ENCODE measurements around the gene ANKRD45.
"Not testable (repeated sequence)": the region's sequence is repeated elsewhere in the genome, so short reads cannot be mapped to it uniquely, and the experiment has no call there.

The ANKRD45 gene

GRCh38 chr1:173572201-173572873 lies 97.3 kb downstream of the ANKRD45 start:
- DNase-seq (ENCODE audit: low spot score): no peak

DNA sequence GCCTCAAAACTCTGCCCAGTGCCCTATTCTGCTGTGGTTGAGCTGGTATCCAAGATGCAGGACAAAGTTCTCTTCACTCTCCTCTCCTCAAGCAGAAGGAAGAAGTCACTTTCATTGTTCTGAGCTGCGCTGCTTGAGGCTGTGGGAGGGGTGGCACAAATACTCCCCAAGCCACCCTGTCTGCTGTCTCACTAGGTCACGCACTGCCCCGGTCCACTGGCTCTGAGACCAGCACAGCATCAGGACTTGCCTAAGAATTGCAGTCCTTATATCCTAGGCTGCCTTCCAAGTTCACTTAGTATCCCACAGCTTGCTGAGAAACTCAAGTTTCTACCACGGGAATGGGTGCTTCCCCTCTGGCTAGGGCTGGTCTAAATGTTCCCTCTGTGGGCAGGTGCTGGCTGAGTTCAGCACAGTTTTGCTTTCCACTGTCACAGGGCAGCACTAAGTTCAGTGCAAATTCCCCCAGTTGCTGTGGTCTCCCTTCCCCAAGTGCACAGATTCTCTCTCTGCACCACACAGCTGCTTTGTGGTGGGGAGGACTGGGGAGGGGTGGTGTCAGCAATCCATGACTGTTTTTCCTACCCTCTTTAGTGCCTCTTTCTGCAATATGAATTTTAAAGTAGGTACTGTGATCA lies 99.2 kb downstream of the ANKRD45 start:
- DNase-seq (ENCODE audit: low spot score): no peak

- no peak for DNase-seq (ENCODE audit: low spot score)
These were observed 101.2 kb downstream of the ANKRD45 start for GRCh38 chr1:173568483-173568882.

DNA sequence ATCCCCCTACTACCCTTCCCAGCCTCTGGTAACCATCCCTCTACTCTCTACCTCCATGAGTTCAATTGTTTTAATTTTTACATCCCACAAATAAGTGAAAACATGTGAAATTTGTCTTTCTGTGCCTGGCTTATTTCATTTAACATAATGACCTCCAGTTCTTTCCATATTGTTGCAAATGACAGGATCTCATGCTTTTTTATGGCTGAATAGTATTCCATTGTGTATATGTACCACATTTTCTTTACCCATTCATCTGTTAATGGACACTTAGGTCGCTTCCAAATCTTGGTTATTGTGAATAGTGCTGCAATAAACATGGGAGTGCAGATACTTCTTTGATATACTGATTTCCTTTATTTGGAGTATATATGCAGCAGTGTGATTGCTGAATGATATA lies 105.8 kb downstream of the ANKRD45 start:
- not testable (repeated sequence) for DNase-seq (ENCODE audit: low spot score)

GRCh38 chr1:173562813-173563212 lies 106.8 kb downstream of the ANKRD45 start:
- DNase-seq (ENCODE audit: low spot score): no peak

DNA sequence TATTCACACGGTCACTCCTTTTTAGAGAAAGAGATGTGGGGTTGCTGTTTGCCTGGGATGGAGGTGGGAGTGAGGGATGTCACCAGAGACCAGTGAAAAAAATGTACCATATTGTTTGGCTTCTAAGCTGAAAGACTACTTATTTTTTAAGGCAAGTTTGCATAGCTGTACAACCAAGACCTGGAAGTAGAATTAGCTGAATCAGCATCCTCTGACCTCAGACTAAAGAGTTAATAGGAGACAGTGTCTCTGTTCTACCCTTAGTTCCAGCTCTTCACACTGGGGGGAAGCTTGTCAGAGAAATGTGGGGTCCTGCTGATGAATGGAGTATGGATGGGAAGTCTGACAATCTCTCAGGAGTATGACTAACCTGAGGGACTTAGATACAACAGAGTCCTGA lies 108.4 kb downstream of the ANKRD45 start:
- no peak for DNase-seq (ENCODE audit: low spot score)

DNA sequence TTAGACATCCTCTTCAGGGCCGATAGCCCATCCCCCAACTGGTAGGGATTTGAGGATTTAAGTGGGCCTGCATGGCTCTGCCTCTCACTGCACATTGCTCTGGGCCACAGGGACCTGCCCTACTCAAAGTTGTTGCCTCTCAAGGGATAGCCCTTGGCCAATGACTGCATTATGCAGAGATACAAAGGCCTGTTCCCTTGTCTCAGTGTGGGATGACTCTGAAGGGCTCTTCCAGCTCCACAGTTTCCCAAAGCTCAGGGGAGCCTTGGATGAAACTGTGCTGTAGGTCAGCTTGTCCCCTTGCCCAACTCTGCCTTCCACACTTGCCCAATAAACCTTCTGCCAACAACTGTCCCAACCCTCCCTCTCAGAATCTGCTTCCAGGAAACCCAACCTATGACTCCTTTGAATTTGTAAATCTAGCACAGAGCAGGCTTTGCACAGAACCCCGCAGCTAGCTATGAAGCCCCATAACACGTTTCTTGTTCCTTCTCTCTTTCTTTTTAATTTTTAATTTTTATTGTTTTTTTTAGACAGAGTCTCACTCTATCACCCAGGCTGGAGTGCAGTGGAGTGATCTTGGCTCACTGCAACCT lies 109.3 kb downstream of the ANKRD45 start:
- no peak for DNase-seq (ENCODE audit: low spot score)
